ENCODE data around the gene TEX29.

TEX29 gene

DNA sequence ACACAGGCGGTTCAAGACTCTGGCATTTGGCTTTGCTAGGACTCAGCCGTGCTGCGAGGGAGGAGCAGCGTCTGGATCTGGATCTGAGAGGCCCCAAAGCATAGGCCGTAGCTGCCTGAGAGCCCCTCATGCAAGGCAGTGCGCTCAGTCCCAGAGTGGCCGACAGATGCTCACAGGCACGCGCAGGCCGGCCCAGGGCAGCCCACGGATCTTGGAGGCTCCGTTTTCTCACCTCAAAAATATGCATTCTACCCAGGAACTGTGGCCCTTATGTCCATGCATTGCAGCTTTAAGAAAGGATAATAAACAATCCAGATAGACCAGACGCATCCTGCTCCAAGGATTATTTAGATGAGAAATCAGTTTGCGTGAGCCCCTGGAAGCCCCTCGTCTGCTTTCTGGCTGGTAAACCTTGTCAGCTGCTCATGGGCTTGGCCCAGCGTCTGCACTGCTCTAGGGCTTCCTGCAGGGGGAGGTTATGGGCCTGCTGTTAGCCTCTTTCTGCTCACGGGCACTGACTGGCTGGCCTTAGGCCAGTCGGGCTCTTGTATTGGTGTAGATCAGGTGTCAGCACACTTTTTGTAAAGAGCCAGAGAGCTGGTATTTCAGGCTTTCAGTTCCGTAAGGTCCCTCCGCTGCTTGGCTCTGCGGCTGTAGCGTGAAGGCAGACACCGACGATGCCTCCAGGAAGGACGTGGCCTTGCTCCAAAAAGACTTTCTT, 24.2 kb downstream of the TEX29 start:
- DNase-seq, result peak; percentile 44

DNA sequence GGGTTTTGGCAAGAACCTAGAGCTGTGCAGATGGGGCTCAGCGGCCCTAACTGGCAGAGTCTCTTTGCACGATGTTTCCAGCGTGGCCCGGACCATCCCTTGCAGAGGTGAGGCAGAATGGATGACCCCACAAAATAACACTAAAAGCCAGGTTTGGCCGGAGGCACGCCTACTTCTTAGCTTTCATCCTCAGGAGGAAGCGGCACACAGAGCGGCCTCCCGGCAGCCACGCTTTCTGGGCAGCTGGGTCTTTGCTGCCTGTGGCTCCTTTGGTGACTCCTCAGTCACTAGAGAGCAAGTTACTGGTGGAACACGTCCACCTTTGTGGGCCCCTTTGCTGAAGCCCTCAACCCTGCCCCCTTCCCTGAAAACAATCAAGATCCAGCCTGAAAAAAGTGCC, 25.2 kb downstream of the TEX29 start:
- no peak for DNase-seq

DNA sequence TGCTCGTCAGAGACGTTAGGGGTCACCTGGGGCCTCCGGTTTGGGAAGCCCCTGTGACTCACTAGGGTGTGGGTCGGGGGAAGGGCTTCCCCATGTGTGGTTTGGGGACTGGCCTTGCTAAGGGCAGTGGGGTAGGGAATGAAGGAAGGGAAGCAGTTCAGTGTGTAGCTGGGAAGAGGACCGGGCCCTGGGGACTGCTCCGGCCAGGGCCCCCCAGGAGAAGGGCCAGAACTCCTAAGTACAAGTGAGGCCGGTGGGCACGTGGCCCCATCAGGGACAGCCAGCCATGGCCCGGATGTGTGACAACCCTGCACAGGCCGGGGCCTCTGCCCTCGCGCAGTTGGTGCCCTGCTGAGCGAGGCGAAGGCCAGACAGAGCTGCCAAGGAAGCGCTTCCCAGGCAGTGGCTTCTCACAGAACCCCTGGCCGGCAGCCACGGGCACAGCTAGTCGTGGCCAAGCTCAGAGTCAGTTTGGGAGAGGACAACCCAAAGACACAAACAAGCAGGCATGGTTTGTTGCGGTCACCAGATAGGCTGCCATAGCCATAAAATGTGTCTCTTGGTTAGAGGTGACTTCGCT, 25.7 kb downstream of the TEX29 start:
- no peak for DNase-seq

- DNase-seq, result no peak
These were observed 27.0 kb downstream of the TEX29 start for GRCh38 chr13:111347438-111347837.

GRCh38 chr13:111353508-111353907, 33.1 kb downstream of the TEX29 start:
- DNase-seq, result no peak

DNA sequence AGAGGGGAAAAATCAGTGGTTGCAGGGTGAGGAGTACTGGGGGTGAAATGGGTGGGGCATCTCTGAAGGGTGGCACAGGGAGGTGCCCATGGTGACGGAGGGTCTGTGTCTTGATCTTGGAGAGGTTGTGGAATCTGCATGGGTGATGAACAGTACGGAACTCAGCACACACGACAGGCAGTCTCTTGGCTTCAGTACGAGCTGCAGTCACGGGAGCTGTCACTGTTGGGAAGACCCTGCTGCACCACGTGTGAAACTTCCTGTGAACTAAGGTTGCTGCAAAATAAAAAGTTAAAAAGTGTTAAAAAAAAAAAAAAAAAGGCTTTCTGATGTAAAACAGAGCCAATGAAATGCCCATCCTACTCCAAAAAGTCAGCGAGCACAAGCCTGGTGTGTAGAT, 34.3 kb downstream of the TEX29 start:
- DNase-seq, result no peak

DNA sequence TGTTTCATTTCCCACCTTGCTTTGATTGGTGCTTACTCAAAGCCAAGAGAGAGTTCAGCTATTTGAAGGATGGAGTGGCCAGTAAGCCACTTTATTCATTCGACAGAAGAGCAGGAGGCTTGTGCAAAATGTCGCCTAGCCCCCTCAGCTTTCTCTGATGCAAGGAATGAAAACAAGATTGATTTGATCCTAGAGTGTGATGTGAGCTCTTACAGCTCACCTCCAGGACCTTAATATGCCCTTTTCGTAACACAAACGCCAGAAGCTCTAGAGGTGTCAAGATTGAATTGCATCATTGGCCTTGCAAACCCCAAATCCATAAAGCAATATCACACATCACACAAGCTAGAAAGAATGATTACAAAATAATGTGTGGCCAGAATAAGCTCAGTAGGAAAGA, 36.4 kb downstream of the TEX29 start:
- DNase-seq, result no peak

GRCh38 chr13:111359237-111359915, 38.9 kb downstream of the TEX29 start:
- no peak for DNase-seq

DNA sequence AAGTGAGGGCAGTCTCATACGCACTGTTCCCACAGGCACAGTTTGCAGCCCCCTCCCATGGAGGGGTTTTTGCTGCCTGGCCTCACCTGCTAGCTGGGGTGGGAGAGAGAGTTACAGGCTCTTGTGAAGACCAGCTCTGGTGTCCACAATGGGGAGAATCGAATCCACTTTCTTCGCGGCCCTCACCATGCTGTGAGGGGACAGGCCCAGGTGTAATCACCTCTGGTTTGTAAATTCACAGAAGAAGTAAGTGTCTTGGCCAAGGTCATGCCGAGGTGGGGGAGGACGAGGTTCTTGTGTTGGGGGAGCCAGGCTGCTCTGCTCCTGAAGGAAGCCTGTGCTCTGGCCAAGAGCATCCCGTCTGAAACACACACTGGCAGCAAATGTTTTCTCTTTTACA, 39.5 kb downstream of the TEX29 start:
- DNase-seq, result no peak

DNA sequence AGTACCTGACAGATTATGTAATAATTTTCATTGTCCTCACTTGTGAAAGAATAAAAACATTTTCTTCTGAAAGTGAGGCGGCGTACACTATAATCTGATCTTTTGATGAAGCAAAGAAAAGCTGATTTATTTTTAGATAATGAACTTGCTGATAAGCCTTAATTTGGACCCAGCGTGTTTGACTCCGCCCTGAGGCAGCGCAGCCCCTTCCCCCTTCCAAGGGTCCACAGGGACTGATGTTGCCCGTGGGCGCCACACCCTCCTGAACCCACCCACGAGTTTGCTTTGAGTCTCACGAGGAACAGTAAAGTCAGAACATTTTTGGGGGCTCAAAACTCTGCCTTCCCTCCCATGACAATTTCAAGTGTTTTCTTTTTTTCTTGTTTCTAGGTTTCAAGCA, 40.0 kb downstream of the TEX29 start:
- no peak for DNase-seq

DNA sequence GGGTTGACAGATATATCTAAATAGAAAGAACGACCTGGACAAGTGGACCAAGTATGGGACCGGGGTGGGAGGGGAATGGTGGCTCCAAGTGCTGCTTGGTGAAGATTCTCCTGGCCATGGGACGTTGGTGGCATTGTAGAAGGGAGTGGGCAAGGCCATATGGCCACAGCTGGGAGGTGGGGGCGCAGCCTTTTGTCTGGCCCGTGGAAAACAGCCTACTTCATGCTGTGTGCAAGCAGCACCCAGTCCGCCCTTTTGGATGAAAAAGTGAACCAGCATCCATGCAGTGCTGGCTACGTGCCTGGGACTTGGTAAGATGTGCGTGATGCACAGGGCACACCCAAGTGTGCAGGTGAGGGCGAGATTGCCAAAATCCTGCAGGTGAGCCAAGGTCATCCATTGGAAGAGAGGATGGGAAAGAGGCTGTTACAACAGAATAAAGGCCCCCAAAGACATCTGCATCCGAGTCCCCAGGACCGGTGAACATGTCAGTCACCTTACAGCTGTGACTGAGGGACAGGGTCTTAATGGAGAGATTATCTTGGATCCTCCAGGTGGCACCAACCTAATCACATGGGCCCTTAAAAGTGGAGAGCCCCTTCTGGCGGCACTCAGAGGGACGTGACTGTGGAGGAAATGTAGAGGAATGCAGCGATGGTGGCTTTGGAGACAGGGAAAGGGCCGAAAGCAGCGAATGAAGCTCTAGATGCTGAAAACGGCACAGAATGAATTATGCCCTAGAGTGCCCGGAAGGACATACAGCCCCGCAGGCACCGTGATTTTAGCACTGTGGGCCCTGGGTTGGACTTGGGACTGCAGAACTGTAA, 40.8 kb downstream of the TEX29 start:
- no peak for DNase-seq

DNA sequence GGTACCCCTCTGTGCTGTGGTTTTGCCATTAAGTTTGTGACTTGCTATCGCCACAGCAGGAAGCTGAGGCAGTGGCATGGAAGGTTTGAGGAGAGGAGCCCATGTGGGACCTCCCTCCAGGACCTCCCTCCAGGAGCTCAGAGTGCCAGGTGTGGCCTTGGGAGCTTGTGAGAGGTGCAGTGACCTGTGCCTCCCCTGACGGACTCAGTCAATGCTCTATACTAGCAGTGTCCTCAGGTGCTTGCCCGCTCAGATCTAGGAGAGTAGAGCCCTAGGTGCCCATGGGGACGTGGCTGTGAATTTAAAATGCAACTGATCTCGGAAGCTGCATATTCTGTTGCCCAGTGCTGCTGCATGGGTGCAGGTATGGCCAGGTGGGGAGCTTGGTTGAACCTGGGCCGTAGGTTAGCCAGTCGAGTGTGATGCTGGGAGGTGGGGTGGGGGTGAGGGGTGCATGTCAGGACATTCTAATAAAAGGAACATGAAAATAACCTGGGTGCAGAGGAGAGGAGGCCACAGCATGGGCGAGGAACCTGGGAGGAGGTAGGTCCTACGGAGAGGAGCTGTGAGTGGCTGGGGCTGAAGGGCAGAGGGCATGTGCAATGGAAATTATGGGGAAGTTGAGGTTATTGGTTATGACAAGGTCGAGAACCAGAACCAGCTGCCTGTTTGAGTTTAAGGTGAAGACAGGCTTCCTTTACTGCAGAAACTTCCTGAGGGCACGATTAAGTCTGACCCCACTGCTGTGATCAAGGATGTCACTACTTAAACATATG, 41.6 kb downstream of the TEX29 start:
- DNase-seq, result no peak

GRCh38 chr13:111363121-111363520, 42.7 kb downstream of the TEX29 start:
- no peak for DNase-seq

DNA sequence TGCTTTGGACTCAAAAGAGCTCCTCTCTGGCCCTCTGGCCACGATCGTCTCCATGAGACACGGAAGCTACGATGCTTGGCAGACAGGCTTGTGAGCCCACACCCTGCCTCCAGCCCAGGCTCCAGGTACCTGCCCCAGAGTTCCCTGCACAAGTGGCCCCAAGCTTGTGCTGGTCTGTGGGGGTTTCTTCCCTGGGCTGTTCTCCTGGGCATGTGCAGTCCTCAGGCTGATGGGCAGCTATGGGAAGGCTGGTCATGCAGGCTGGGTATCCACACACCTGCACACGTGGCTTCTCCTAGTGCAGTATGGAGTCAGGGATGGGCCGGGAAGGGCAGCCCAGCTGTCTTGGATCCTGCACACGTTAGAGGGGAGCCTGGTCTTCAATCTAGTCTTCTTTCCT, 43.1 kb downstream of the TEX29 start:
- DNase-seq, result no peak

DNA sequence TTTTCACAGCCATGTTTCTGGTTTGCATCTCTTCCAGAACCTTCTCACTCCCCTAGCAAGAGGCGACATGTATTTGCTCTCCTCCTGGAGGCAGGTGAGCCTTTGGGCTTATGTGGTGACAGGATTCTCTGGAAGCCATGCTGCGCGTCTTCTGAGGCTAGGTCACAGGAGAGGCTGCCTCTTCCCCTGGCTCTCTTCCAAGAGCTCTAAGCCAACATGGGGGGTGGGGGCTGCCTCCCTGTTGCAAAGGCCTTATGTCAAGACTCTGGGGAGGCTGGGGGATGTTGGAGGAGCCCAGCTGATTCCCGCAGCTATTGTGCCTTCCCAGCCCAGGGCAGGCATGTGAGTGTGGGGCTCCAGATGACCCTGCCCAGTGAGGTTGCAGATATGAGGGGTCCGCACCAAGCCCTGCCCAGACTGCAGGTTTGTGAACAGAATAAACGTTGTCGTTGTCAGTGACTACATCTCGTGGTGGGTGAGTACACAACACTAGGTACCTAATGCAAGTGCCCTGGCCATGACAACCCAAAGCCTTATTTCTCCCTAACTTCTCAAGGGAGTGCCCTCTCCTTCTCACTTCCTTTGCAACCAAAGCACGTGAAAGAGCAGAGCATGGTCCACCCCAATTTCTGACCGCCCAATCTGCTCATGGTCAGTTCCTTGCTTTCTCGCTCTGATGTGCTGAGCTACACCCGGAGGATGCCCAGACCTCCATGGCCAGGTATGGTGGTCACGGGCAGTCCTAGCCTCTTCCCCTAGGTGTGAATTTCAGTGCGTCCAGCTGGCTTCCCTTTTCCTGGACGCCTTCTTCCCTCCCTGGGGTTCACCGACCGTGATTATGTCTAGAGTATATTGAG, 44.9 kb downstream of the TEX29 start:
- no peak for DNase-seq

DNA sequence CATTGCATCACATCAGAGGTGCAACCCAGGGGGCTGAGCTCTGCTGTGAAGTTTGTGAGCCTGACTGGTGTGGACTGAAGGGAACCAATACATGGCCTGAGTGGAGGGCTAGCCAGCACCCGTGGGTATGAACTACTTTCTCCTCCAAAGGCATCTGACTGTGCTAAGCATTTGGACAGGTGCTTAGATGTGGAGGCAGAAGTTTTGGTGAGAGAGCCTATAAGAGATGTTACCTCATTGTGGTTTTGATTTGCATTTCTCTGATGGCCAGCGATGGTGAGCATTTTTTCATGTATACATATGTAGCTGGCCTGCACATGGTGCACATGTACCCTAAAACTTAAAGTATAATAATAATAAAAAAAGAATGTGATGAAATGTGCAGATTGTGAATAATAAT, 46.9 kb downstream of the TEX29 start:
- DNase-seq, result no peak

DNA sequence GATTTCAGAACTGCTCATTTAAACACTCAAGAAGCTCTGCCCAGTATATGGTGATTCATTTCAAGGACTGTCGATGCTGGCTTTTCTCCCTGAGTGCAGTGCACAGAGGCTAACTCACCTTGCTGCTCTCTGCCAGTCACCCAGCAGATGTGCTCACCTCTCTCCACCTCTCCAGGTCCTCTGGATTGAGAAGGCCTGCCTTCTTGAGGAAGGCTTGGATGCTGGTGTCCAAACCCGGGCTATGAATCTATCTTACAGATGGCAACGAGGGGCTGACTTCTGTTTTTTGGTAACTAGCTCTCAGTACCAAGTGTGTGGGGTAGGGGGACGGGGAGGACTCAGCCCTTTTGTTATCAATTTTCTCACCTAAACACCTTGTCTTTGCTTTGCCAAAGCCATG, 47.6 kb downstream of the TEX29 start:
- DNase-seq, result no peak

GRCh38 chr13:111370147-111370546, 49.7 kb downstream of the TEX29 start:
- no peak for DNase-seq

DNA sequence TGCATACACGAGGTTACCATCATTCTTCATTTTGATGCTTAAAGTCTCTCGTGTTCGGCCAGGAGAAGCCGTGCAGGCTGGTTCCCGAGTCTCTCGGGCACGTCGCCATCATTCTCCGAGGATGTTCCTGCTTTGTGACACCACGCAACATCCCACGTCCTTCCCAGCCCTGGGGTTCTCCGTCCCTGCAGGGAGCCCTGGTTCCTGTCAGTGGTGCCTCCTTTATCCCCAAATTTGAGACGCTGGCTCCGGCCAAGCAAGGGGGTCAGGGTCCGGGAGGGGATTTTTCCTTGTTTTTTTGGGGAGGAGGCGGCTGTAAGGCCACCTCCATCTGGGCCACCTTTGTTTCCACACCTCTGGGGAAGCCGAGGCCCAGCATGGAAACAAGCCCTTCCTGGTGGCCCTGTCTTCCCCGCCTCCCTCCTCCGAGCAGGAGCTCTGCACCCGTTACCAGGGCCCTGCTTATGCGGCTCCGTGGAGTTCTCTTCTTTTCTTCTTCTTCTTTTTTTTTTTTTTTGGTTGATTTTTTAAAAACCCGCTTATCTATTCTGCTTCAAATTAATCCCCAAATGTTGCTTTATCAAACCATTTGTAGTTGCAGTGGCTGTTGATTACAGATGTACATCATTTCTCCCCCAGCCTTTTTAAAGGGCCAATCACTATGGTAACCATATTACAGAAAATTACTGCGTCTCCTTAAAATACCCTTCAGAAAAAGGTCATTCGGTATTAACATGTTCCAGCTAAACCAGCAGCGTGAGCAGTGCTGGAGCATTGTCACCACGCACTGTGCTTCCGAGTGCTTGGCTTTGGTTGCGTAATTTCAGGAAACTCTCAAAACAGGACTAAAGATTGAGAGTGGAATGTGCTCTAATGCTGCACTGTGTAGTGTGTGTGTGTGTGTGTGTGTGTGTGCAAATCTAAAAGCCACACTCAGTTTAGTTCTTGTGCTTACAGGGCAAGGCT, 50.4 kb downstream of the TEX29 start:
- DNase-seq, result no peak

- DNase-seq, result no peak
These were observed 51.3 kb downstream of the TEX29 start for GRCh38 chr13:111371720-111372119.

Measured in NCI-H1436 treated with DMSO at 0.1 percent for 48 hours (cell line).